ENCODE results near the gene MPZL1.

GRCh38 chr1:167792188-167792565, 70.4 kb downstream of the MPZL1 start:
- TF ChIP-seq POLR2A (IDR thresholded peaks at IDR 0.05) = no peak
- TF ChIP-seq, protein P1, sequence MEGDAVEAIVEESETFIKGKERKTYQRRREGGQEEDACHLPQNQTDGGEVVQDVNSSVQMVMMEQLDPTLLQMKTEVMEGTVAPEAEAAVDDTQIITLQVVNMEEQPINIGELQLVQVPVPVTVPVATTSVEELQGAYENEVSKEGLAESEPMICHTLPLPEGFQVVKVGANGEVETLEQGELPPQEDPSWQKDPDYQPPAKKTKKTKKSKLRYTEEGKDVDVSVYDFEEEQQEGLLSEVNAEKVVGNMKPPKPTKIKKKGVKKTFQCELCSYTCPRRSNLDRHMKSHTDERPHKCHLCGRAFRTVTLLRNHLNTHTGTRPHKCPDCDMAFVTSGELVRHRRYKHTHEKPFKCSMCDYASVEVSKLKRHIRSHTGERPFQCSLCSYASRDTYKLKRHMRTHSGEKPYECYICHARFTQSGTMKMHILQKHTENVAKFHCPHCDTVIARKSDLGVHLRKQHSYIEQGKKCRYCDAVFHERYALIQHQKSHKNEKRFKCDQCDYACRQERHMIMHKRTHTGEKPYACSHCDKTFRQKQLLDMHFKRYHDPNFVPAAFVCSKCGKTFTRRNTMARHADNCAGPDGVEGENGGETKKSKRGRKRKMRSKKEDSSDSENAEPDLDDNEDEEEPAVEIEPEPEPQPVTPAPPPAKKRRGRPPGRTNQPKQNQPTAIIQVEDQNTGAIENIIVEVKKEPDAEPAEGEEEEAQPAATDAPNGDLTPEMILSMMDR (IDR thresholded peaks at IDR 0.05 in 4 of 5, conservative IDR thresholded peaks at IDR 0.05 in 1 of 5) = no peak

All from gastrocnemius medialis (tissue), 4 donors.